ENCODE measurements around the gene QRICH1.

DNA sequence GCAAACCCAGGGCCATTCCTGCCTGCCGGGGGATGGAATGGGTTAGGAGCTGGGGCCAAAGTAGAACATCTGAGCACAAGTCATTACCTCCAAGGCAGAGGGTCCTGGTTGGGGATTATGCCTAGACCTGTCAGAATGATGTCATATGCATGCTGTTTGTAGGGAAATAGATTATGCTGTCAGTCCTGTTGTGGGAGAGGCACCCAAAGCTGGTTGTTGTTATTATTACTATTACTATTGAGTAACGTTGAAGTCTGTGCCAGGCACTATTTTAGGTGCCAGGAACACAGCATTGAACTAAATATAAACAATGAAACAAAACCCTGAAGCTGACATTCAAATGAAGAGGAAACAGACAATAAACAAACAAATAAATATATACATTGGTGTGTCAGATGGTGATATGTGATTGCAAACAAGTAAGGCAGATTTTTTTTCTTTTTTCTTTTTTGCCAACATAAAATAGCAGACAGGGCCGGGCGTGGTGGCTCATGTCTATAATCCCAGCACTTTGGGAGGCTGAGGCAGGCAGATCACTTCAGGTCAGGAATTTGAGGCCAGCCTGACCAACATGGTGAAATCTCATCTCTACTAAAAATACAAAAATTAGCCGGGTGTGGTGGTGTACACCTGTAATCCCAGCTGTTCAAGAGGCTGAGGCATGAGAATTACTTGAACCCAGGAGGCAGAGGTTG, 101.9 kb downstream of the QRICH1 start:
- TF ChIP-seq RFX5 (IDR thresholded peaks at IDR 0.05; ENCODE audit: low read depth, low read length) (no peak), RCOR1 (IDR thresholded peaks at IDR 0.05; ENCODE audit: insufficient replicate concordance, low read length) (no peak), POLR2A (IDR thresholded peaks at IDR 0.05; ENCODE audit: low read depth, low read length) (no peak), CEBPB (IDR thresholded peaks at IDR 0.05; ENCODE audit: low read depth, low read length) (no peak)
- TF ChIP-seq, protein P1, sequence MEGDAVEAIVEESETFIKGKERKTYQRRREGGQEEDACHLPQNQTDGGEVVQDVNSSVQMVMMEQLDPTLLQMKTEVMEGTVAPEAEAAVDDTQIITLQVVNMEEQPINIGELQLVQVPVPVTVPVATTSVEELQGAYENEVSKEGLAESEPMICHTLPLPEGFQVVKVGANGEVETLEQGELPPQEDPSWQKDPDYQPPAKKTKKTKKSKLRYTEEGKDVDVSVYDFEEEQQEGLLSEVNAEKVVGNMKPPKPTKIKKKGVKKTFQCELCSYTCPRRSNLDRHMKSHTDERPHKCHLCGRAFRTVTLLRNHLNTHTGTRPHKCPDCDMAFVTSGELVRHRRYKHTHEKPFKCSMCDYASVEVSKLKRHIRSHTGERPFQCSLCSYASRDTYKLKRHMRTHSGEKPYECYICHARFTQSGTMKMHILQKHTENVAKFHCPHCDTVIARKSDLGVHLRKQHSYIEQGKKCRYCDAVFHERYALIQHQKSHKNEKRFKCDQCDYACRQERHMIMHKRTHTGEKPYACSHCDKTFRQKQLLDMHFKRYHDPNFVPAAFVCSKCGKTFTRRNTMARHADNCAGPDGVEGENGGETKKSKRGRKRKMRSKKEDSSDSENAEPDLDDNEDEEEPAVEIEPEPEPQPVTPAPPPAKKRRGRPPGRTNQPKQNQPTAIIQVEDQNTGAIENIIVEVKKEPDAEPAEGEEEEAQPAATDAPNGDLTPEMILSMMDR (conservative IDR thresholded peaks at IDR 0.05; ENCODE audit: low read depth, low read length), result no peak
